PC-3 (cell line): Measurements from ENCODE around the gene SLC22A17. TPM values are rescaled to one million over a fixed set of nuclear protein-coding genes. Genes with fewer than 3 reads are reported as not detected.

Experiments
- ATAC-seq: fragments of 200-7000 bp; cut with Tn5 transposase; 2 replicates; pipeline ENCODE4 v1.9.1; 2020; ENCODE audit warnings: mild to moderate bottlenecking, moderate library complexity
- BruUV-seq: library from RNA; stranded (reverse); fragments of 400-500 nt; replicated peaks from 2 replicates; lab custom pipeline; 2021; lab: Mats Ljungman, UMichigan
- CTCF ChIA-PET: fragments of 300-600 bp; sonication (Branson Sonifier 250); formaldehyde crosslinking; loops from one replicate; lab custom pipeline; 2022; ENCODE audit warnings: antibody characterized with exemption; lab: Charles Lee
- POLR2A ChIA-PET: fragments of 300-600 bp; sonication (Branson Sonifier 250); formaldehyde crosslinking; loops from one replicate; lab custom pipeline; 2022; ENCODE audit warnings: antibody characterized with exemption; ENCODE audit not compliant: unreplicated experiment; lab: Charles Lee
- DNase-seq: peaks from one replicate; pipeline ENCODE4 v3.0.0-alpha.2; 2015
- H2AFZ ChIP-seq: fragments of 300-600 bp; sonication (generic); 2 replicates; pipeline ENCODE4 v1.6.0; 2016; ENCODE audit warnings: antibody characterized with exemption, low read length
- H3F3A ChIP-seq: fragments of 300-600 bp; sonication (generic); one replicate; pipeline ENCODE4 v1.6.0; 2017; ENCODE audit warnings: antibody characterized with exemption, low read length, control low read depth, mild to moderate bottlenecking; ENCODE audit not compliant: unreplicated experiment
- H3K27ac ChIP-seq: fragments of 300-600 bp; sonication (generic); 2 replicates; pipeline ENCODE4 v1.5.1; 2016; ENCODE audit warnings: mild to moderate bottlenecking, low read length
- H3K27me3 ChIP-seq: fragments of 300-600 bp; sonication (generic); 2 replicates; pipeline ENCODE4 v1.6.1; 2016; ENCODE audit warnings: low read length, mixed read lengths
- H3K36me3 ChIP-seq: fragments of 300-600 bp; sonication (generic); 2 replicates; pipeline ENCODE4 v1.6.1; 2016; ENCODE audit warnings: low read depth, mixed run types, low read length, mixed read lengths
- H3K4me1 ChIP-seq: fragments of 300-600 bp; sonication (generic); 2 replicates; pipeline ENCODE4 v1.5.1; 2016; ENCODE audit warnings: low read length; ENCODE audit not compliant: insufficient read depth
- H3K4me2 ChIP-seq: fragments of 300-600 bp; sonication (generic); 2 replicates; pipeline ENCODE4 v1.6.0; 2016; ENCODE audit warnings: low read length
- H3K4me3 ChIP-seq: fragments of 300-600 bp; sonication (generic); 2 replicates; pipeline ENCODE4 v1.5.1; 2016; ENCODE audit warnings: mild to moderate bottlenecking, low read length, mixed read lengths
- H3K79me2 ChIP-seq: fragments of 300-600 bp; sonication (generic); 2 replicates; pipeline ENCODE4 v1.6.1; 2017; ENCODE audit warnings: low read length, mixed read lengths
- H3K9ac ChIP-seq: fragments of 300-600 bp; sonication (generic); 2 replicates; pipeline ENCODE4 v1.6.0; 2016; ENCODE audit warnings: mild to moderate bottlenecking, low read length
- H3K9me2 ChIP-seq: fragments of 300-600 bp; sonication (generic); replicated peaks from 2 replicates; pipeline ENCODE4 v1.6.1; 2016; ENCODE audit warnings: mixed run types, low read length, mixed read lengths
- H3K9me3 ChIP-seq: fragments of 300-600 bp; sonication (generic); 2 replicates; pipeline ENCODE4 v1.6.1; 2016; ENCODE audit warnings: low read length, mixed read lengths
- H4K20me1 ChIP-seq: fragments of 300-600 bp; sonication (generic); 2 replicates; pipeline ENCODE4 v1.6.1; 2016; ENCODE audit warnings: low read length, mixed read lengths
- EZH2 ChIP-seq: fragments of 300-600 bp; sonication (generic); IDR thresholded peaks from one replicate; pipeline ENCODE4 v1.6.1; 2017; ENCODE audit warnings: antibody characterized with exemption, mild to moderate bottlenecking, low read length; ENCODE audit not compliant: unreplicated experiment
- EZH2phosphoT487 ChIP-seq: fragments of 300-600 bp; sonication (generic); IDR thresholded peaks from 2 replicates; pipeline ENCODE4 v1.6.1; 2018; ENCODE audit warnings: mild to moderate bottlenecking, antibody characterized with exemption, low read length, borderline replicate concordance
- intact Hi-C: fragments of 100-400 bp; cut with micrococcal nuclease; formaldehyde crosslinking; loops from 2 replicates; pipeline ENCODE4 v1.9.0; 2023
- total RNA-seq: library from RNA; depleted of rRNA; stranded (reverse); fragments of >200 nt; gene quantifications from 2 replicates; pipeline ENCODE4 v1.2.3, GENCODE V29; 2014
- TF ChIP-seq, protein P1 (sequence below): fragments of 300-600 bp; sonication (generic); conservative IDR thresholded peaks from 2 replicates; pipeline ENCODE4 v1.5.1; 2017; ENCODE audit warnings: antibody characterized with exemption, low read depth, mild to moderate bottlenecking, low read length

SLC22A17 gene
- total RNA-seq, 1 experiment from 2014 or later = 12.0 TPM

DNA sequence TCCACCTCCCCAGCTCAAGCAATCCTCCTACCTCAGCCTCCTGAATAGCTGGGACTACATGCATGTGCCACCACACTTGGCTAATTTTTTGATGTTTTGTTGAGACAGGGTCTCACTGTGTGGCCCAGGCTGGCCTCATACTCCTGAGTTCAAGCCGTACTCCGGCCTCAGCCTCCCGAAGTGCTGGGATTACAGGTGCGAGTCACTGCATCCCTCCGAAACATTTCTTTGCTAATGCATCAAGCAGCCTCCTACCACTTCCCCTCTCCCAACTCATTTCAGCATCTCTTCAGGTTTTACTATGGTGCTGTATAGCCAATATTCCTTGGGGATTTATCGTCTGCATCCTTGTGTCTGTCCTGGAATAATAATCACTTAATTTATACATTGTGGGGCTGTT is 2.3 kb upstream of the SLC22A17 start:
- POLR2A ChIA-PET = no interaction called here
- CTCF ChIA-PET = no interaction called here

DNA sequence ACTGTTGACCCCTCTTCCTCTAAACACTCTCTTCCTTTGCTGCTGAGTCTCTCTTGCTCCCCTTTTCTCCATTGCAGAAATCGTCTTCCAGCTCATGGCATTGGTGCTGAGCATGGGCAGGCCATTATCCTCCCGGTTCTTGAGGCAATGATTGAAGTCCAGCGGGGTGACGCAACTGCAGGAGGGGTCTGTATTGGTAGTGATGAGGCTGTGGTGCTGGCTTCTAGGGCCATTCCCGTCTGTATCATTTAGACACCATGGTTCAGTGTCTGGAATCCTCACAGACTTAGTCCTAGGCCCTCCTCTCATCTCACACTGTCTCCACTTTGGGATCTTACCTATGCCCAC is 720 bp upstream of the SLC22A17 start:
- POLR2A ChIA-PET = no interaction called here
- H2AFZ ChIP-seq = no peak overlapping the region
- CTCF ChIA-PET = interaction anchor here (0.9 kb wide), 1 partner anchor 9 kb away, joined by 3 read pairs; no protein-coding TSS in a partner anchor
- no peak overlapping the region for H3K9ac ChIP-seq
- H3K79me2 ChIP-seq = no peaks in the 10 kb centered on the region
- no peaks in the 10 kb centered on the region for H4K20me1 ChIP-seq
- no peak overlapping the region for H3K4me2 ChIP-seq
- H3K9me3 ChIP-seq = no peaks in the 10 kb centered on the region
- no peaks in the 10 kb centered on the region for H3K9me2 ChIP-seq
- intact Hi-C loops = no loop called here
- ATAC-seq (no peak), DNase-seq (no peak)
- TF ChIP-seq EZH2 (no peak), EZH2phosphoT487 (no peak)
- TF ChIP-seq, protein P1, sequence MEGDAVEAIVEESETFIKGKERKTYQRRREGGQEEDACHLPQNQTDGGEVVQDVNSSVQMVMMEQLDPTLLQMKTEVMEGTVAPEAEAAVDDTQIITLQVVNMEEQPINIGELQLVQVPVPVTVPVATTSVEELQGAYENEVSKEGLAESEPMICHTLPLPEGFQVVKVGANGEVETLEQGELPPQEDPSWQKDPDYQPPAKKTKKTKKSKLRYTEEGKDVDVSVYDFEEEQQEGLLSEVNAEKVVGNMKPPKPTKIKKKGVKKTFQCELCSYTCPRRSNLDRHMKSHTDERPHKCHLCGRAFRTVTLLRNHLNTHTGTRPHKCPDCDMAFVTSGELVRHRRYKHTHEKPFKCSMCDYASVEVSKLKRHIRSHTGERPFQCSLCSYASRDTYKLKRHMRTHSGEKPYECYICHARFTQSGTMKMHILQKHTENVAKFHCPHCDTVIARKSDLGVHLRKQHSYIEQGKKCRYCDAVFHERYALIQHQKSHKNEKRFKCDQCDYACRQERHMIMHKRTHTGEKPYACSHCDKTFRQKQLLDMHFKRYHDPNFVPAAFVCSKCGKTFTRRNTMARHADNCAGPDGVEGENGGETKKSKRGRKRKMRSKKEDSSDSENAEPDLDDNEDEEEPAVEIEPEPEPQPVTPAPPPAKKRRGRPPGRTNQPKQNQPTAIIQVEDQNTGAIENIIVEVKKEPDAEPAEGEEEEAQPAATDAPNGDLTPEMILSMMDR = no peak
- no peaks in the 10 kb centered on the region for H3F3A ChIP-seq
- H3K27me3 ChIP-seq = peaks cover 49% of the 10 kb centered on the region
- H3K4me3 ChIP-seq = no peak overlapping the region
- H3K36me3 ChIP-seq = no peaks in the 10 kb centered on the region
- no TSS peak for BruUV-seq
- no peaks in the 10 kb centered on the region for H3K4me1 ChIP-seq
- no peak overlapping the region for H3K27ac ChIP-seq

More for the DNA sequence above, 2.3 kb upstream of the SLC22A17 start:
- no peaks in the 10 kb centered on the region for H4K20me1 ChIP-seq
- H3K4me1 ChIP-seq = no peaks in the 10 kb centered on the region
- H3K4me2 ChIP-seq = no peak overlapping the region
- no peak for ATAC-seq
- H3K27ac ChIP-seq = no peak overlapping the region
- H3K4me3 ChIP-seq = no peak overlapping the region
- H3K9me2 ChIP-seq = no peaks in the 10 kb centered on the region
- TF ChIP-seq EZH2 = no peak
- H3K9me3 ChIP-seq = no peaks in the 10 kb centered on the region
- no peak for DNase-seq
- H3K9ac ChIP-seq = no peak overlapping the region
- BruUV-seq = no TSS peak
- H3F3A ChIP-seq = no peaks in the 10 kb centered on the region
- intact Hi-C loops = no loop called here
- H3K27me3 ChIP-seq = peaks cover 49% of the 10 kb centered on the region
- H2AFZ ChIP-seq = no peak overlapping the region
- H3K79me2 ChIP-seq = no peaks in the 10 kb centered on the region
- no peaks in the 10 kb centered on the region for H3K36me3 ChIP-seq

DNA sequence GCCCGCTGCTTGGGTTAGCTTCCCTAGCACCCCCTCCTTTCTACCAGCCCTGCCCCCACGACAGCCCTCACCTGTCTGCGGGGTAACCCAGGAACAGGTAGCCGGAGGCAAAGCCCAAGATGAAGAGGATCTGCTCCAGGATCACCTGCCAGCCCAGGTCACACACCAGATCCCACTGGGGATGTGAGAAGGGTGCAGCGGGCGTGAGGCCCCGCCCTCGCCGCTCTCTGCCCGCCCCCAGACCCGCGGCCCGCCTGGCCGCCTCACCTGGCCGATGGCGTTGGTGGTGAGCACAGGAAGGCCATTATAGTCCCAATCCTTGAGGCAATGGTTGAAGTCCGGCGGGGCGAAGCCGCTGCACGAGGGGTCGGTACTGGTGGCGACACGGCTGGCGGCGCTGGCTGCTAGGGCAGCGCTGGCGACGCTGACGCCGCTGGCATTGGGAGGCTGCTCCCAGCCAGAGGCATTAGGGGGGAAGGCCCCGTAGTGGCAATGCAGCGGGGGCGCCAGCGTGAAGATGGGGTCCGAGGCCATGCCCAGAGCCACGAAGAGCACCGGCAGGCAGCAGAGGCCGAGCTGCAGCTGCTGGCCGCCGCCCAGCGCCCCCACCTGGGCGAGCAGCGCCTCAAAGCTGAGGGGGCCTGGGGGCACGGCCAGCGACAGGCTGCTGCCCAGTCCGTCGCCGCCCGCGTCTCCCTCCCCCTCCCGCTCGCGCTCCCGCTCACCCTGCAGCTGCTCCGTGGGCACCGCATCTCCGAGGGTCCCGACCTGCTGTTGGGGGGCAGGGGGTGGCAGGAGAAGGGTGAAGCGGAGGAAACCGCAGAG is 794 bp downstream of the SLC22A17 start:
- H4K20me1 ChIP-seq = no peaks in the 10 kb centered on the region
- peak overlapping the region; percentile 91 for H3K4me2 ChIP-seq
- H2AFZ ChIP-seq = peak overlapping the region; percentile 85
- no peaks in the 10 kb centered on the region for H3K9me2 ChIP-seq
- CTCF ChIA-PET = no interaction called here
- no peaks in the 10 kb centered on the region for H3F3A ChIP-seq
- TF ChIP-seq, protein P1 = no peak
- TF ChIP-seq EZH2 = no peak
- no peak for TF ChIP-seq EZH2phosphoT487
- DNase-seq (no peak), ATAC-seq (no peak)
- intact Hi-C loops = no loop called here
- no peaks in the 10 kb centered on the region for H3K36me3 ChIP-seq
- H3K27ac ChIP-seq = no peak overlapping the region
- POLR2A ChIA-PET = no interaction called here
- peak overlapping the region; percentile 70 for H3K4me3 ChIP-seq
- H3K4me1 ChIP-seq = no peaks in the 10 kb centered on the region
- no TSS peak for BruUV-seq
- no peak overlapping the region for H3K9ac ChIP-seq
- H3K79me2 ChIP-seq = no peaks in the 10 kb centered on the region
- H3K9me3 ChIP-seq = no peaks in the 10 kb centered on the region
- peaks cover 40% of the 10 kb centered on the region for H3K27me3 ChIP-seq
